ENCODE measurements around the gene TTC17.

The TTC17 gene

DNA sequence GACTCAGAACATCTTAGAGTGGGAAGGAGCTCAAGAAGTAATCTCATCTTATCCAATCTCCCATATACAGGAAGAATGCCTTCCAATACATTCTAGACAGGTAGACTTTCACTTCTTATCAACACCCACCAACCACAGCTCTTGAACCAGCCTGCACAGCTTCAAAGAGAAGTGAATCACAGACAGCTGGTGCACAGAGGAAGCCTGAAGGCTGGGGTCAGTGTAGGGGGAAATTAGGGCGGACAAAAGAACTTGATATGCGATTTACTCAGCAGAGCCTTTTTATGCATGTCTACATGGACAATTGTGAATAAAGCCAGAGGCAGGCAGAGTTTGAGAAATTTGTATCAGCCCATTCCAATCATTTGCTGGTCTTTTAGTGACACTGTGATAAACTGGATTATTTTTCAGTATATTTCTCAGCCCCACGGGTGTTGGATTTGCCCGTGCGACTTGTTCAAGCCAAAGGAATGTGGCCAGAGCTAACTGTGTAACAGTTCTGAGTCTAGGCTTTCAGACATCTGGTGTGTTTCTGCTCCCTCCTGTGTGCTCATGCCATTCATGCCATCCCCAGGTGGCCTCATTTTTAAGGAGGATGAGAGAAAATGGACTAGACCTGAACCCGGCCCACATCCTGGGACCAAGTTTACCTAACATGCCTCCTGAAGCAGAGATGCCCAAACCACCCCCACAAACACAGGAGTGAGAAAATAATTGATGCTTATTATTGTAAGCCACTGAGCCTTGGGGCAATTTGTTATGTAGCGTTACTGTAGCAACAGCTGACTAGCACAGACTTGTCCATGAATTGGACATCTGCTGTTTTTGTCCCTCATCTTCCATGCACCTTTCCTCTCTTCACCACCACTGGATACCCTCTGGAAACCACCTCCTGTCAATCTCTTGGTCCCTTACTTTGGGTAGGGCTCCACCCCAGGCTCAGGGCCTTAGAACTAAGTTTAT is 184.3 kb downstream of the TTC17 start:
- ATAC-seq (ENCODE audit: low read depth) (no peak), DNase-seq (ENCODE audit: low spot score) (no peak)
- no peaks in the 10 kb centered on the region for H3K36me3 ChIP-seq (ENCODE audit: low read depth)
- no peaks in the 10 kb centered on the region for H3K9me3 ChIP-seq (ENCODE audit: severe bottlenecking)
- H3K4me1 ChIP-seq (ENCODE audit: insufficient read depth, poor library complexity, severe bottlenecking), result no peaks in the 10 kb centered on the region
- no peaks in the 10 kb centered on the region for H3K27me3 ChIP-seq (ENCODE audit: insufficient read depth, poor library complexity, severe bottlenecking)
- no peak overlapping the region for H3K4me3 ChIP-seq (ENCODE audit: severe bottlenecking)
- TF ChIP-seq, protein P1, sequence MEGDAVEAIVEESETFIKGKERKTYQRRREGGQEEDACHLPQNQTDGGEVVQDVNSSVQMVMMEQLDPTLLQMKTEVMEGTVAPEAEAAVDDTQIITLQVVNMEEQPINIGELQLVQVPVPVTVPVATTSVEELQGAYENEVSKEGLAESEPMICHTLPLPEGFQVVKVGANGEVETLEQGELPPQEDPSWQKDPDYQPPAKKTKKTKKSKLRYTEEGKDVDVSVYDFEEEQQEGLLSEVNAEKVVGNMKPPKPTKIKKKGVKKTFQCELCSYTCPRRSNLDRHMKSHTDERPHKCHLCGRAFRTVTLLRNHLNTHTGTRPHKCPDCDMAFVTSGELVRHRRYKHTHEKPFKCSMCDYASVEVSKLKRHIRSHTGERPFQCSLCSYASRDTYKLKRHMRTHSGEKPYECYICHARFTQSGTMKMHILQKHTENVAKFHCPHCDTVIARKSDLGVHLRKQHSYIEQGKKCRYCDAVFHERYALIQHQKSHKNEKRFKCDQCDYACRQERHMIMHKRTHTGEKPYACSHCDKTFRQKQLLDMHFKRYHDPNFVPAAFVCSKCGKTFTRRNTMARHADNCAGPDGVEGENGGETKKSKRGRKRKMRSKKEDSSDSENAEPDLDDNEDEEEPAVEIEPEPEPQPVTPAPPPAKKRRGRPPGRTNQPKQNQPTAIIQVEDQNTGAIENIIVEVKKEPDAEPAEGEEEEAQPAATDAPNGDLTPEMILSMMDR (IDR thresholded peaks at IDR 0.05; ENCODE audit: poor library complexity, severe bottlenecking), result no peak
- no peak overlapping the region for H3K27ac ChIP-seq (ENCODE audit: poor library complexity, severe bottlenecking)

Data from RWPE2 (cell line).